Hypothalamus (tissue), 51 donors: ENCODE data around the gene FAM83B.
"Not testable (repeated sequence)": the region's sequence is repeated elsewhere in the genome, so short reads cannot be mapped to it uniquely, and the experiment has no call there.

ENCODE experiments used
- DNase-seq, 51 donors: peaks; one replicate each; lab custom pipeline; 2025; lab: John Stamatoyannopoulos, UW

The FAM83B gene, protein sequence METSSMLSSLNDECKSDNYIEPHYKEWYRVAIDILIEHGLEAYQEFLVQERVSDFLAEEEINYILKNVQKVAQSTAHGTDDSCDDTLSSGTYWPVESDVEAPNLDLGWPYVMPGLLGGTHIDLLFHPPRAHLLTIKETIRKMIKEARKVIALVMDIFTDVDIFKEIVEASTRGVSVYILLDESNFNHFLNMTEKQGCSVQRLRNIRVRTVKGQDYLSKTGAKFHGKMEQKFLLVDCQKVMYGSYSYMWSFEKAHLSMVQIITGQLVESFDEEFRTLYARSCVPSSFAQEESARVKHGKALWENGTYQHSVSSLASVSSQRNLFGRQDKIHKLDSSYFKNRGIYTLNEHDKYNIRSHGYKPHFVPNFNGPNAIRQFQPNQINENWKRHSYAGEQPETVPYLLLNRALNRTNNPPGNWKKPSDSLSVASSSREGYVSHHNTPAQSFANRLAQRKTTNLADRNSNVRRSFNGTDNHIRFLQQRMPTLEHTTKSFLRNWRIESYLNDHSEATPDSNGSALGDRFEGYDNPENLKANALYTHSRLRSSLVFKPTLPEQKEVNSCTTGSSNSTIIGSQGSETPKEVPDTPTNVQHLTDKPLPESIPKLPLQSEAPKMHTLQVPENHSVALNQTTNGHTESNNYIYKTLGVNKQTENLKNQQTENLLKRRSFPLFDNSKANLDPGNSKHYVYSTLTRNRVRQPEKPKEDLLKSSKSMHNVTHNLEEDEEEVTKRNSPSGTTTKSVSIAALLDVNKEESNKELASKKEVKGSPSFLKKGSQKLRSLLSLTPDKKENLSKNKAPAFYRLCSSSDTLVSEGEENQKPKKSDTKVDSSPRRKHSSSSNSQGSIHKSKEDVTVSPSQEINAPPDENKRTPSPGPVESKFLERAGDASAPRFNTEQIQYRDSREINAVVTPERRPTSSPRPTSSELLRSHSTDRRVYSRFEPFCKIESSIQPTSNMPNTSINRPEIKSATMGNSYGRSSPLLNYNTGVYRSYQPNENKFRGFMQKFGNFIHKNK

DNA sequence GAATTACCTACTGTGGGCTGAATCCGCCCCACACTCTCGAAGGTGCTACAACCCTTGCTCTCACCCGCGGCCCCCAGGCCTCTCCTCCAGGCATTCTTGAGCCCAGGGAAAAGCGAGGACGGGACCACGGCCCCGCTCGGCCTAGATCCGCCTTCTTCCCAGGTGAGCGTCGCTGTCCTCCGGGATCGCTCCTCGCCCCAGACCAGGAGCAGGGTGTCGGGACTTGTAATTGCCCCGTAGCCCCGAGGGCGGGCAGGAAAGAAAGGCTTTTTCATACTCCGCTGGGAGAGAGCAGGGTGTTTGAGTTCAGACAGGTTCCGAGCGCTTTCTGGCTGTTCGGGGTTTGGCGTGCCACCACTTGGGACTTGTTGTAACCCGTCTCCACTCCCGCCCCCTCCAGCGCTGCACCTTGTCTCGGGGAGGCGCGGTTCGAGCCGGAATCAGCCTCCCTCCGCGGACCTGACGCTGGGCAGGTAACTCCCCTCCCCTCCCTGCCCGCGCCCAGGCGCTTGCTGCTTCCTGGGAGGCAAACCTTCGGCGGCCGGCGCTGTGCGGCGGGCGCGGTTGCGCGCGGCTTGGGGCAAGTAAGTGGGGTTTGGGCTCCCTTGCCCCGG is at the start of gene FAM83B:
Gene FAM83B (plus strand): TSS at position 529 of the 614 bp plus-strand sequence. CDS start 23,476 bp downstream, outside the sequence.
- no peak for DNase-seq

DNA sequence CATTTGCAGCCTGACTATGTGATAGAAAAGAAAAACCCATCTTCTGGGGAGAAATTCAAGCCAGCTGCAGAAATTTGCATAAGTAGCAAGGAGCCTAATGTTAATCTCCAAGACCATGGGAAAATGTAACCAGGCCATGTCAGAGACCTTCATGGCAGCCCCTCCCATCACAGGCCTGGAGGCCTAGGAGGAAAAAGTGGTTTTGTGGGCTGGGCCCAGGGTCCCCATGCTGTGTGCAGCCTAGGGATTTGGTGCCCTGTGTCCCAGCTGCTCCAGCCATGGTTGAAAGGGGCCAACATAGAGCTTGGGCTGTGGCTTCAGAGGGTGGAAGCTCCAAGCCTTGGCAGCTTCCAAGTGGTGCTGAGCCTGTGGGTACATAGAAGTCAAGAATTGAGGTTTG is 49.7 kb upstream of the FAM83B start:
- not testable (repeated sequence) for DNase-seq

DNA sequence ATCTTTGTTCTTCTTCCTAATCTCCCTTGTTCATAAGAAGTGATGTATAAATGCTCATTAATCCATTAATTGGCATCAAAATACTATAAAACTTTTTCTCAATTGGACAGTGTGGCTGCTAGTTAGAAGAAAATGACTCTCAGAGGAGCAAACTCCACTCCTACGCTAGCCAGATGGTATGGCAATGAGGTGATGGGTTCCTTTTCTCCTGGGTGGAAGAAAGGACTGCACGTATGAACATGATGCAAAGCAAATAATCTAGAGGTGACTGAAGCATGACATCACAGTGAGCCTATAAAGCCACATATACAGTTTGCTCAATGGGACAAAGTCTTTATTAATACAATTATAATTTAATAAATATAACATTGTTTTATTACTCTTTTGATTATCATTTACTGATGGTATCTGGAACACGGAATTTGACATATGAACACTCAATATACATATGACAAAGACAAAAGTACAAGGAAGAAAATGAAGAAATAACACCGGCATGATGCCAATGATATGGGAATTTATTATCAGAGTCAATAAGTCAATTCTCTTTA is 46.4 kb upstream of the FAM83B start:
- no peak for DNase-seq

DNA sequence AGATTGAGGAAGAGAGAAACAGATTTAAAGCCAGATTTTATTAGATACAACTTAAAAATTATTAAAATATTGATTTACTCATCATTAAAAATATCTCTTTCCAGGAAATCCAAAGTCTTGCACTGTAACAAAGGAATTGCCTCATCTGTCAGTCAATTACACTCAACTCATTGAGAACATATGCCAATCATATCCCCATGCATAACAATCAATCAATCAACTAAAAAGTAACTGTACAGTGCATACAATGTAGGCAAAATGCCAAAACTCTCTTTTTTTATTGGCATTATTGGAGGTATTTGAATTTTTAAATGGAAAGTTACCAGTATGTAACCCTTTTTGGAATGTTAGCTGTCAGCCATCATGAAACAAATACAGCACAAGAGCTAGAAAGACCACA is 45.3 kb upstream of the FAM83B start:
- no peak for DNase-seq

DNA sequence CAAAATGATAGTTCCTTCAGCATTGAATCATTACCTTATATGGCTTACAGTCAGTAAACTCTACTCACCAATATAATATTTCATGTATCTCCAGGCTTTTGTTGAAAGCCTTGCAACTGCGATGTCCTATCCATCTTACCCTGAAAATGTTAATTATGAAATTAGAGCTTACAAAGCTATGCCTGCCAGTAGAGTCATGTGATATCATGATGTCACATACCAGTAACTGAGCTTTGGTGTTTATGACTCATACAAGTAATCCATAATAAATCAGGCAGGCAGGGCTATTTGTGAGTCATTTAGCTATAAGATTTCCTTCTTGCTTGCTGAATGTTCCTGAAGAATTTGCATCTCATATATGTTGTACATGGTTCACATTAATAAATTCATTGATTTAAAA is 44.9 kb upstream of the FAM83B start:
- no peak for DNase-seq

DNA sequence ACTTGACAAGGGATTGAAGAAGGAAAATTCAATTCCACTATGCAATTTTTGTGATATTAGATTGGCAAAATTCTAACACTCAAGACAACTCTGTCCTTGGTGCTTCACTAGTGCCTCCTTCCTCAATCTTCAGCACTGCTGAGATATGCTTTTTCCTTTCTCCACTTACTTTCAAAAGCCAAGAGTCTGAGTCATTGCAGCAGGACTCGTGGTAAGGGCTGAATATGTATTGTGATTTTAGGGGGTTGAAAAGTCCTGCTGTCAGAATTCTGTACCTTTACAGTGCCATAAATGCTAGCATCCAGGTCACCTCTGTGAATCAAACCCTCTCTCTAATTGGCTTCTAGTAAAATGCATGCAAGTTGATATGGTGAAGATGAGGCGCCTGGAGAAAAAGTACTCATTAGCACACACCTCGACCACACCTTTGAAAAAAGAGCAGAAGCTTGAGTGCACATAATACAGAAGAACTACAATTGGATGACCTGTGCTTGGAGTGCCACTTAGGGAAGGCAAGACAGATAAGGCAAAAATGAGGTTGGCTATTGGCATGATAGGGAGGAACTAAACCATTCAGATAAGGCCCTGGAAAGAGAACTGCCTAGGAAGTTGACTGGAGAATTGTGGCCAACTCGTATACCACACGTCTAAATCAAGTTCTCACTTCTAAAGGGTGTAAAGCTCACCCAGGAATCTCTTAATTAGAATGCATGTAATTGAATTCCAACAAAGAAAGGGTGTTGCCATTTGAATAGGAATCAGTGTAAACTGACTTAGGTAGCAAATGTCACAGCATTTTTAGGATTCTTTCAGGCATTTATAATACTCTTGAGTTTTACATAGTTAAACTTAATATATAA is 43.6 kb upstream of the FAM83B start:
- DNase-seq: no peak

DNA sequence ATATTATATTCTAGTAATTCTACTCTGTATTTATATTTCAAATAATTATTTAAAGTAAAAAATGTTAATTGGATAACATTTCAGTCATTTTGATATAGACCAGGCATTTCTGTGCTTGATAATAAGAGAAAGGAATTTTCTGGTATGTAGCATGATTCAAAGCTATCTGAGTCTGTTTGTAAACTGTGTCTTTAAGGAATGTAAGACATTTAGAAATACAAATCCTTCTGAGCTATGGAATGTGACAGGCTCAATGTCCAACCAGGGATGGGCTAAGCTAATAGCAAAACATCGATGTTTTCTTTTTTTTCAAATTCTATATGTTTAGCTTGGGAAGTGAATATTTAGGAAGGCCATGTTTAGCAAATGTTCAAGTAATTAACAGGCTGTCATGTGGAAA is 41.5 kb upstream of the FAM83B start:
- no peak for DNase-seq

DNA sequence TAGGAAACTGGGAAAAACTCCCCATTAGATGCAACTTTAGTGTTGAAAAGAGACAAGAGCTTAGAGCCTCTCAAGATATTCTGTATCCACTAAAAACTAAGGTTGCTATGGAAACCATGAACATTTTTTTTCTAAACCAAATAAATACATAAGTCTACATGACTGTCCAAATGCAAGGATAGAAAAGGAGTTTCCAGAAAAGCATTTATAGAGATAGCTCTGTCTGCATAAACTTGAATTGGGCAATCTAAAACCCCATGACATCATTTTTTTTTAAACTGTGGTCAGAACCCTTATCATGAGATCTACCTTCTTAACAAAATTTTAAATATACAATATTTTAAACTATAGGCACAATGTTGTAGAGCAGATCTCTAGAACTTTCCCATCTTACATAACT is 36.4 kb upstream of the FAM83B start:
- DNase-seq: no peak

DNA sequence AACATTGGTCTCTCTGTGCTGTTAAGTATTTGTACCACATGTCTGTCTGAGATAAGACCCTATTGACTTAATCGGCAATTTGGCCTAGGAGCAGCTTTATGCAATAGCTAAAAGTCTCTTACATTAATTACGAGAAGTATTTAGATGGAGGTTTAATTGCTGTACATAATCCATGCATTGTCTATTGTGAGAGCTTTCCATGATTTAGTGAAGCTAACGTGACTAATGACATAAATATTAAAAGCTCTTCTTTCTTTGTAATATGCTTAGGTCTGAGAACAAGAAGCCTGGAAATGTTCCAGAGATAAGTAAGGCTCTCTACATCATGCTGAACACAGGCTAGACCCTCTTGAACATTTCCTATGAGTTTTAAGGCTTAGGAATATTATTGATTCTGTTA is 32.7 kb upstream of the FAM83B start:
- no peak for DNase-seq

DNA sequence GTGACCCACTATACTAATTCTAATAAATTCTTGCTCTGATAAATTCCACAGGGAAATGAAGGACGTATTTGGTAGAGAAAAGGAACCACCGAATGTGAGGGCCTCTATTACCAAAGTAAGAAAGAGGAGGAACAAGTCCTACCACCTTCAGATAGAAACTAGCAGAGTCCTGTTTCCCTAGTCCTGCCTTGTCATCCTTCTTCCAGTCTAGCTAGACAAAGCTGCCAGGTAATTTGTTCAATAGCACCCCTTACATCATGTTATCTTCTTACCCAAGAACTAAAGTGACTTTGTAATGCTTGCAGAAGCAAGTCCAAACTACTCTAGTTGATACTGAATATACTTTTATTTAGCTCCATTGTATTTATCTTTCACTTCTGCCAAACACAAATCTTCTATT is 29.3 kb upstream of the FAM83B start:
- DNase-seq: no peak

DNA sequence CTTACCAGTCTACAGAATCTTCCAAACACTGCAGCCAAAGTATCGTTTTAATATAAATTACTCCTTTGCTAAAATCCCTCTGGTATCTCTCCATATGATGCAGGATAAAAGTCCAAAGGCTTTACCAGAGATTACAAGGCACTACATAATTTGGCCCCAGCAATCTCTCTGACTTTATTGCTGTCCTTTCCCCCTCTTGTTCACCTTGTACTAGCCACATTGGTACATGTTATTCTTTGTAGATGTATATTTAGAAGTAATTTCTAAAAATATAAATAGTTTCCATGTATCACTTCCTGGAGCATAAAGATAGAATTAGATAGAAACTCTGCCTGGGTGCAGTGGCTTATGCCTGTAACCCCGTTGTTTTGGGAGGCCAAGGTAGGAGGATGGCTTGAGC is 28.7 kb upstream of the FAM83B start:
- no peak for DNase-seq

DNA sequence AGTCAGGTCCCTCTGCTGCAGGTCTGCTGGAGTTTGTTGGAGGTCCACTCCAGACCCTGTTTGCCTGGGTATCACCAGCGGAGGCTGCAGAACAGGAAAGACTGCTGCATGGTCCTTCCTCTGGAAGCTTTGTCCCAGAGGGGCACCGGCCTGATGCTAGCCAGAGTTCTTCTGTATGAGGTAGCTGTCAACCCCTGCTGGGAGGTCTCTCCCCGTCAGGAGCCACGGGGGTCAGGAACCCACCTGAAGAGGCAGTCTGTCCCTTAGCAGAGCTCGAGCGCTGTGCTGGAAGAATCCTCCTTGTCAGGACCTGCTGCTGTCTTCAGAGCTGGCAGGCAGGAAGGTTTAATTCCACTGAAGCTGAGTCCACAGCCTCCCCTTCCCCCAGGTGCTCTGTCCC is 22.3 kb upstream of the FAM83B start:
- DNase-seq: not testable (repeated sequence)

DNA sequence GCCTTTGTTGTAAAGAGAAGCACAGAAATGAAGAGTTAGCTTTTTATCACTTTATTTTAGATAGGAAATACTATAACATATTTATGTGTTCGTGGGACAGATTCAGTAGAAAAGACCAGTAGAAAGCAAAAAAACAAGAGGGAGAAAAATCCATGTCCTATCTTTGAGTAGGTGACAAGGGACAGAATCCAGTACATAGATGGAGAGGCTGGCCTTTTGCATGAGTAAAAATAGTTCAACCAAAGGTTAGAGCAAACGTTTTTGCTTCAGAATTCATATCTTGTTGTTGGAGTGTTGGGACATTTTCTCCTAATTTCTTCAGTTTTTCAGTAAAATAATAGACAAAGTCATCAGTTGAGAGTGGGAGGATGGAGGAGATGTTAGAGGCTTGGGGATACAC is 19.6 kb upstream of the FAM83B start:
- DNase-seq: no peak

DNA sequence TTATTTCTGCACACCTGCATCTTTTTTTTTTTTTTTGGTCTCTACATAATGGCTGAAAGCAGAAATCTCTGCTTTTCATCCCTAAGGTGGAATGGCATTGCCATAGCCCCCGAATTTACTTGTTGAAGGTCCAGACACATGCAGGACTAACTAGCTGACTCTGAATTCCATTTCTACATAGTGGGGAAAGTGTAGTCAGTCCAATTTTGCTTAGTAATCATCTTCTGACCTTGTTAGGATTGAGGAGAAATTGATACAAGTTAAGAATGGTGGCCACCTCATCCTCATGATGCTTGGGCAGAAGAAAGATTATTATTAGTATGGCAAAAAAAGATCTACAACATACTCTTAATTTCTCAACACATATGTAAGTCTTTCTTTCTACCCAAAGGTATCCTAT is 16.4 kb upstream of the FAM83B start:
- DNase-seq: no peak

DNA sequence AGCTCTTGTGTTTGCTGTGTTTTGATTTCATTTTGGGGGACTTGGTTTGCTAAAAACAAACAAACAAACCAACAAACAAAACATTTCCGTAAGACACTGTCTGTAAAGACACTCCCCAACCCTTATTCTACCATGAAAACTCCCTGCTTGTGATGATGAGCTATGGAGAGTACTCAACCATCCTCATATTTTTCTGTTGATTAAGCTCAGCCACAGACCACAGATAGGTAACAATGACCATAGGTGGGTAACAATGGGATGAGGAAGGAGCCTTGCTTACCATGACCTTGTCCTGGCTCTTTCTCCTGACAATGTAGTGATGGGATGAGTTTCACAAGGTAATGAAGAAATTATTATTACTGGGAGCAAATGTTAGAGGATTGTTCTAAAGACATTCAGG is 11.4 kb upstream of the FAM83B start:
- no peak for DNase-seq

DNA sequence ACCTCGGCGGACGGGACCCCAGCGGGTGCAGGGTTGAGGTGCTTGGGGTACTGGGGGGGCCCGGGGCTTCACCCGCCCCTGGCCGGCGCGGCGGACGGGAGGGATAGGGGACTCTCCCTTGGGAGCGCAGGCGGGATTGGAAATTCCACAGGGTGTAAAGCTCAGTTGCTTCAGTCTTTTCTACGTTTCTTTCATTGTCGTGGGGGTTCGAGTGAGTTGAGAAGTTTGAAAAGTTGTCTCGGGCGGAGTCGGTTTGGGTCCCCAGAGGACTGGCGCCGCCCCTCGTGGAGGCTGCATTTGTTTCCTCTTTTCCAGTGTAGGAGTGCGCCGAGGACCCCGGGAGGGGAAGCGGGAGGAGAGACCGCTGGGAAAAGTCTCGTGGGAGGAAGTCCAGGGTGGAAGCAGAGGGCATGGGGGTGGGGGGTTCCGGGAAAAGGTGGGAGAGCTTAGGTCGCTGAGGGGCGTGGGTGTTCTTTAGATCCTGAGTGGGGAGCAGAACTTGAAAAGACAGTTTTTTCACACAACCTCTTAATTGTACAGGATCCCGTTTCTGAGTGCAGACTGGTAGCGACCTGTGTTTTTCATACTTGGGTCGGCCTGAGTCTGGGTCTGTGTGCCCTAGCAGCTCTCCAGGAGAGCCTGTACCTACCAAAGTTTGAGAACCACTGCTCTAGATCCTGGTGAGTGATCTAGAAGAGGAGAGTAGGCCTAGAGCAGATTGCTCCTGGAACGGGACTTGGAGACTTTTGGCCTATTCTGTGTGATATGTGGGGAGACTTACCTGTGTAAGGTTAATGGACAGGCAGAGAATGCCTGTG is 495 bp downstream of the FAM83B start:
- peak in 1 of 51 donors; percentile 0 for DNase-seq

DNA sequence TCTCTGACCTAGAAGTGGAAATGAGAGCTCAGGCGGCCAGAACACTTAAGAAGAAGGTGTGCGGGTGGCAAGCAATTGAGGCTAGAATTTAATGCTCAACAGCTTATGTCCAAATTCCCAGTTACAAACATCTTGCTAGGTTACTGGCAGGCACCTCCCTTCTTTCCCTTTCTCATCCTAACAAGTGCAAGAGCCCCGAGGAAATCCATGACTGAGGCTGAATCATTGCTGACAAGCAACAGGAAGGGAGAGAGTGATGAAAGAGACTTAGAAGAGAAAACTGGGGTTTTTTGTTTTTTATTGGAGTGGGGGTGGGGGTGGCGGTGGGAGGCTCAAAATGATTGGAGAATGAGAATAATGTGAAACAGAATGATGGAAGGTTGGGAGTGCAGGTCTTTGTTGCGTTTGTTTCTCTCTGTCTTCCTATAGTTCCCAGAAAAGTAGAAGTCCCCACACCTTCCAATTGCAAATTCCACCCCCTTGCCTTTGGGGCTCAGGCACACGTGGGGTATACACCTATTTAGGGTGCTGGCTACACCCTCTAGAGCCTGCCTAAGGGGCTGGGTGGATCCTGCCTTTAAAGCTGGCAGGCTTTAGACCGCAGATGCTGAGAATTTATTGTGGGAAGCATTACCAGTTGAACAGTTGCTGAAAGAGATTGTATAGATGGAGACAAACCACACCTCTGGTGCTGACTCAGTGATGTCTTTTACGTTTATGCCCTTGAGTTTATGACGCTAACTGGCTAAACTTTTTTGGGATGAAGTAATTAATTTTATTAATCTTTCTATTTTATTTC is 1.4 kb downstream of the FAM83B start:
- DNase-seq: no peak

DNA sequence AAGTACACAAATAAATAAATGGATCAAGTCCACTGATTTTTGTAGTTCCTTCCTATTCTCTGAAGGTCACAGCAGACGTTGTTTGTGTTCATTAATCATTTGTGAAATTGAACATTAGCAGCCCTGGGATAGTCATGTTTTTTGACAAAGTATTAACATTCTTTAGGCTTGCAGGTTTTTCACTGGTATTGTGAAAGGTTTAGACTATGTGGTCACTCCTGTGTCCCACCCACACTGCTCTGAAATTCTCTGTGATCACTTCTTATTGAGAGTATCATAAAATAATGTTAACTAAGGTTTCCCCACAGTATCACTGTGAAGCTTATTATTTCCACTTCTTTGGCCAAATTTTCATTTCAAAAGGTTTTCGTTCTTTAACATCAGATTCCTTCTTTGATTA is 3.5 kb downstream of the FAM83B start:
- no peak for DNase-seq
